GM18526 (cell line): Measurements from ENCODE around the gene CLDN11.

Experiments used
- POLR2A ChIP-seq: IDR thresholded peaks from 3 replicates; pipeline ENCODE4 v1.6.1; 2011; ENCODE audit not compliant: insufficient read length; ENCODE audit errors: extremely low read depth

The CLDN11 gene

GRCh38 chr3:170421111-170421641, 2.5 kb downstream of the CLDN11 start:
- no peak for TF ChIP-seq POLR2A

GRCh38 chr3:170421758-170422157, 3.1 kb downstream of the CLDN11 start:
- TF ChIP-seq POLR2A, result no peak

DNA sequence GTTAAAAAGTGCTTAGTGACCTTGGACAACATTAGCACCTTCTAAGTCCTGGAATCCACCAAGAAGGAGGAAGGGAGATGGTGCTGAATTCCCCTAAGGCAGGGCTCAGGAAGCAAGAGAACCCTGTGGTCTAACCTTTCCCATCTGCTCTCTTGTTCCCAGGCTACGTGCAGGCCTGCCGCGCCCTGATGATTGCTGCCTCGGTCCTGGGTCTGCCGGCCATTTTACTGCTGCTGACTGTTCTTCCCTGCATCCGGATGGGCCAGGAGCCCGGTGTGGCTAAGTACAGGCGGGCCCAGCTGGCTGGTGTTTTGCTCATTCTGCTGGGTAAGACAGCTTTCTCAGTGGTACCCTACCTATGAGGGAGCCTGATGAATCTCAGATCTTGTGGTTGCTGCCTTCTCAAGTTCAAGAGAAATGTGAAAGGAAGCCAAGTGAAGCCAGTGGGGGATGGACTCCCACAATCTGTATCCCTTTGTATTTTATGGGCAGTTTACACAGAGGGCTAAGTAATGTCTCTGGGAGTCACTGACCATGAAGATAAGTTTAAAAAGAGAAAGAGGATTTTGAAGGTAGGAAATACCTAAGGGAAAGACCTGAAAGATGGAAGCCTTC, 4.4 kb downstream of the CLDN11 start:
- no peak for TF ChIP-seq POLR2A

- no peak for TF ChIP-seq POLR2A
These were observed 6.2 kb downstream of the CLDN11 start for GRCh38 chr3:170424879-170425278.

- TF ChIP-seq POLR2A, result no peak
These were observed 7.0 kb downstream of the CLDN11 start for GRCh38 chr3:170425491-170426239.

DNA sequence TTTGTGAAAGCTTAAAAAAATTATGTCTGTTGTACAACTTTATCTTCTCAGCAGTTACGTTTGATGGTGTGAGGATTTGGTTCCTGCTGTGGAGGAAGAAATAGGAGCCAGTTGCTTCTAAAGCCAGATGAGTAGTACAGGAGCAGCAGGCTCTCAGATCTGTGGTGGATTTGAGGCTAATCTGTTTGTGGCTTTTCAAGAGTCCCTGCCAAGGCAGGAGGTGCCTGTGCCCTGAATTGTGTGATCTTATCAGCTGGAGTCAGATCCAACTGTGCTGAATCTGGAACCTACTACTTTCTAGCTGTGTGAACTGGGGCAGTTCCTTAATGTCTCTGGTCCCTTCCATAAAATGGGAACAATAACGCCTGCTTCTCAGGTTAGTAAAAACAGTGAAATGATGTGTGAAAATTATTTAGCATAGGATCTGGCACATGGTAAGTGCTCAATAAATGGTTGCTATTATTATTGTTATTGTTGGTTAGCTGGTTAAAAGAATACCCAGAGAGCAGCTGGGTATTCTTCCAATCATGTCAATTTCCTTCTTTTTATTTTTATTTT, 7.7 kb downstream of the CLDN11 start:
- TF ChIP-seq POLR2A, result no peak

- TF ChIP-seq POLR2A, result no peak
These were observed 9.4 kb downstream of the CLDN11 start for GRCh38 chr3:170428095-170428494.

- no peak for TF ChIP-seq POLR2A
These were observed 10.4 kb downstream of the CLDN11 start for GRCh38 chr3:170429050-170429449.

DNA sequence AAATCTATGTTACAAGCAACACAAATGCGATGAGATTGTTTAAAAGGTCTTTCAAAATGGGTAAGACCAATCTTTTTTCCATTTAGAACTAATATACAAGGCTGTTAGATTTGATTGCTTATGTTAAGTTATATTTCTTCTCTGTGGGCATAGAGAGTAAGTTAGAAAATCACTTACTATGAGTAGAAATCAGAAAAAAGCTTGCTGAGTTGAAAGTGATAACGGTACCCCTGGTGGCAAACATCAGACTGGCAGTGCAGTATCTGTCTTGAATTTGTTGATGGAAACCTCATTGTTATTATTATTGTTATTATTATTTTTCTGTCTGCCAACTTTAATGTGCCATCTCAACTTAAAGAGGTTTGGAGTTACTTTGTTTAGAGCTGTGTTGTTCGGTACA, 12.4 kb downstream of the CLDN11 start:
- no peak for TF ChIP-seq POLR2A

GRCh38 chr3:170432416-170432815, 13.7 kb downstream of the CLDN11 start:
- no peak for TF ChIP-seq POLR2A

DNA sequence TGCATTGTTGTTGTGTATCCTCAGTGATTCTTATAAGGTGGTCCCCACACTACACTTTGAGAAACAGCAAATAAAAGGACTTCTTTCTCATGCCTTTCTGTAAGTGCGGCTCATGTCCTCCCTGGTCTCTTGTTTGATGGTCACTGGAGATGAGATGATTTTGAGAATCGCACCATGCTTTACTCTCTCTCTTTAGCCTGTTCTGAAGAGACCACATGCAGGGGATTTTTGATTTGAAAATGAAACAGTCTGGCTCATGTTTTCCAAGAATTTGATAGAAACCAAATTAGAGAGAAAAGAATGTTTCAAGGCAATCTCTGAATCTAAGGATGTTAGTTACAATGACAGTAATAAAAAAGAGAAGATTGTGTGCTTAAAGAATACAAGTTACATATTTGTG, 18.0 kb downstream of the CLDN11 start:
- TF ChIP-seq POLR2A, result no peak

DNA sequence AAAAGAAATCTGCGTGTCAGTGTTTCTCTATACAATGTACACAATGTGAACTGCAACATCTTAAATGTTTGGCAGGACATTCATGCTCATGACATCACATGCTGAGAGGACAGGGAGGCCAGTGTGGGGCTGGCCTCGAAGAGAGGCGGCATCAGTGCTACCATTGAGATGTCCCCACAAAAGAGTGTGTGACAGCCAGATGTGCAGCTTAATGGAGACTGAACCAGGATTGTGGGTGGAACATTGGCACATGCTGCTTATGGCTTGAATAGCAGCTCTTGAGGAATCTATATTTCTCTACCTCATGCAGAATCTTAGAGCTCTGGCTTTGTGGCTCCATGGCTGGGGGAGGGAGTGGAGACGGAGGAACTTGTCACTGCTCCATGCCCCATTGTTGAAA, 18.5 kb downstream of the CLDN11 start:
- TF ChIP-seq POLR2A, result no peak

GRCh38 chr3:170437696-170438407, 19.2 kb downstream of the CLDN11 start:
- TF ChIP-seq POLR2A, result no peak

GRCh38 chr3:170438836-170439235, 20.2 kb downstream of the CLDN11 start:
- TF ChIP-seq POLR2A, result no peak

DNA sequence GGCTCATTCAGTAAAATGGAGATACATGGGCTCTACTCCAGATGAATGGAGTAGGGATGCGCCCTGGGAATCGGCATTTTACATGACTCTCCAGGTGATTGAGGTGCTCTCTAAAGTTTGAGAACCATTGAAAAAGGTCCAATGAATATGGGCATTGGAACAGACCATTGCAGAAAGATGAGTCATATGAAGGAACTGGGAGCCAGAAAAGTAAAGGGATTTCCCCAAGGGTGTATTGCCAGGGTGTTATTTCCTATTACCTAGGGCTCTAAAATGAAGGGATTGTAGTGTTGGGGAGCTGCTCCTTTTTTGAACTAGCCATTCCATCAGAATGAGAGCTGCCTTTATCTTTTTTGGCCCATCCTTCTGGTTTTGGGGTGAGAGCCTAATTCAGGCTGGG, 21.7 kb downstream of the CLDN11 start:
- TF ChIP-seq POLR2A, result no peak

DNA sequence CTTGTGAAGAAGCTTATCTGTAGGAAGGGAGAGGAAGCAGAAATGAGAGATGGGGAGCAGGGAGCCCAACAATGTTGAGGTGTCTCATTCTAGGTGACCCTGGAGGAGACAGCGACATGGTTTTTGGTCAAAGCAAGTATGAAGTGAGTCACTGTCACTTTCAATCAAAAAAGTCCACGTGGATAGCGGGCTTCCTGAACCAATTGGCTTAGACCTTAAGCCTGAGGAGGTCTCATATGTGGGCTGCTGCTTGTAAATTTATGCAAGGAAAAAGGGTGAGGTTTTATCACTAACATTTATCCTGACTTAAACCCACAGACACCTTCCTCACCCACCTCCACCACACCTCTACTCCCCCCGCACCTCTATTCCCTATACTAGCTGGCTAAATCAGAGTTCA, 22.7 kb downstream of the CLDN11 start:
- TF ChIP-seq POLR2A, result no peak

DNA sequence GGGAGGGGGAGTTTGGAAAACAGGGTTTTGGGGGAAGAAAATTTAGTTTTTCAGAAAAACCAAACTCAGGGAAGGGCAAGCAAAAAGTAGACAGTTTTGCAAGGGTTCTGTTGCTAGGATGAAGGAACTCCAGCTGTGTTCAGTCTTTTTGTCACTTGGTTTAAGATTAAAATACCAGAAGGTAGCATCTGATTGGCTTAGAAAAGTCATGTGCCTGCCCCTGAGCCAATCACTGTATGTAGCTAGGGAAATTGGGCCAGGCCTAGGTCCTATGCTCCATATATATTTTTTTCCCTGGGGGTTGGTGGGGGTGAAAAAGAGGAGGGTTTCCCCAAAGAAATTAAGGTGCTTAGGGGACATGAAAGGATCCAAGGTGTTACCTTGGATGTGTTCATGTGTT, 24.3 kb downstream of the CLDN11 start:
- TF ChIP-seq POLR2A, result no peak
